GM19099 (cell line): ENCODE data around the gene ERP27.

Experiments used
- POLR2A ChIP-seq: IDR thresholded peaks from 3 replicates; pipeline ENCODE4 v1.6.1; 2011; ENCODE audit warnings: low read depth; ENCODE audit not compliant: insufficient read length; ENCODE audit errors: extremely low read depth

The ERP27 gene

GRCh38 chr12:14880890-14881453 lies 57.4 kb downstream of the ERP27 start:
- TF ChIP-seq POLR2A: no peak

- no peak for TF ChIP-seq POLR2A
Observed at GRCh38 chr12:14879222-14879933, 59.0 kb downstream of the ERP27 start.

GRCh38 chr12:14878488-14878887 lies 59.8 kb downstream of the ERP27 start:
- no peak for TF ChIP-seq POLR2A

GRCh38 chr12:14876833-14877232 lies 61.5 kb downstream of the ERP27 start:
- TF ChIP-seq POLR2A: no peak

- no peak for TF ChIP-seq POLR2A
Observed at GRCh38 chr12:14874882-14875281, 63.5 kb downstream of the ERP27 start.

- no peak for TF ChIP-seq POLR2A
Observed at GRCh38 chr12:14873440-14874185, 64.7 kb downstream of the ERP27 start.

- TF ChIP-seq POLR2A: no peak
Observed at GRCh38 chr12:14871886-14872285, 66.5 kb downstream of the ERP27 start.

- TF ChIP-seq POLR2A: no peak
Observed at GRCh38 chr12:14871247-14871646, 67.1 kb downstream of the ERP27 start.

- TF ChIP-seq POLR2A: no peak
Observed at GRCh38 chr12:14868916-14869506, 69.3 kb downstream of the ERP27 start.
